ENCODE data around the gene NTM. TPM values are rescaled to one million over a fixed set of nuclear protein-coding genes. Genes with fewer than 3 reads are reported as not detected.

The NTM gene
- total RNA-seq, 1 donor = 52.2 TPM

DNA sequence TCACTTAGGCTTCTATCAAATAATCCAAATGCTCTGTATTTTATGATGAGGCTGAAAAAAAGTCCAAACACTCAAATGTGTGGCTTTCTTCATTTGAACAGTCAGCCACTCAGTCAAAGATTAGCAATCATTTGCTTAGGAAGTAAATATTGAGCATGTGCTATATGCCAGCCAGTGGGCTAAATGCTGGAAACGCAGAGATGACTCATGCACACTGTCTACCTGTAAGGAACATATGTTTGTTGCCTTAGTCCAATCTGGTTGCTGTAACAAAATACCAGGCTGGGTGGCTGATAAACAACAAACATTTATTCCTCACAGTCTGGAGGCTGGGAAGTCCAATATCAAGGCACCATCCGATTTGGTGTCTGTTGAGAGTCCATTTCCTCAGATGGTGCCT lies 617.3 kb downstream of the NTM start:
- TF ChIP-seq, protein P1, sequence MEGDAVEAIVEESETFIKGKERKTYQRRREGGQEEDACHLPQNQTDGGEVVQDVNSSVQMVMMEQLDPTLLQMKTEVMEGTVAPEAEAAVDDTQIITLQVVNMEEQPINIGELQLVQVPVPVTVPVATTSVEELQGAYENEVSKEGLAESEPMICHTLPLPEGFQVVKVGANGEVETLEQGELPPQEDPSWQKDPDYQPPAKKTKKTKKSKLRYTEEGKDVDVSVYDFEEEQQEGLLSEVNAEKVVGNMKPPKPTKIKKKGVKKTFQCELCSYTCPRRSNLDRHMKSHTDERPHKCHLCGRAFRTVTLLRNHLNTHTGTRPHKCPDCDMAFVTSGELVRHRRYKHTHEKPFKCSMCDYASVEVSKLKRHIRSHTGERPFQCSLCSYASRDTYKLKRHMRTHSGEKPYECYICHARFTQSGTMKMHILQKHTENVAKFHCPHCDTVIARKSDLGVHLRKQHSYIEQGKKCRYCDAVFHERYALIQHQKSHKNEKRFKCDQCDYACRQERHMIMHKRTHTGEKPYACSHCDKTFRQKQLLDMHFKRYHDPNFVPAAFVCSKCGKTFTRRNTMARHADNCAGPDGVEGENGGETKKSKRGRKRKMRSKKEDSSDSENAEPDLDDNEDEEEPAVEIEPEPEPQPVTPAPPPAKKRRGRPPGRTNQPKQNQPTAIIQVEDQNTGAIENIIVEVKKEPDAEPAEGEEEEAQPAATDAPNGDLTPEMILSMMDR (IDR thresholded peaks at IDR 0.05; ENCODE audit: insufficient read depth, low read length) = no peak
- no peak for DNase-seq (ENCODE audit: low read depth)
- H3K4me3 ChIP-seq (ENCODE audit: low read depth, low read length) = no peak overlapping the region

DNA sequence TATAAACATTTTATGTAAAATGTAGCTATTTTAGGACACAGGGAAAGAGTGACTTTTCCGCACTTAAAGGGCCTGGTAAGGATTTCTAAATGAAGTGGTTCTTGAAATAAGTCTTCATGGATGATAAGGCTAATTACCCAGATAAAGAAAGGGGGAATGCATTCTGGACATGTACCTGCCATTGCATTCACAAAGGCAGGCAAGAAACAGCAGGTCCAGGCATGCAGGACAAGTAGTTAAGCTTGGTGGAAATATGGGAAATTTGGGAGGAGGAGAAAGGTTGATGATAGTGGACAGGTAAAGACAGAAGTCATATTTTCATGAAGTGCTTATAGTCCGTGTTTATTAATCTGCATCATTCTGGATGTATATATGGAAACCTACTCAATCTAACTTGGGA lies 621.2 kb downstream of the NTM start:
- TF ChIP-seq, protein P1 (IDR thresholded peaks at IDR 0.05; ENCODE audit: insufficient read depth, low read length) = no peak
- no peak for DNase-seq (ENCODE audit: low read depth)
- no peak overlapping the region for H3K4me3 ChIP-seq (ENCODE audit: low read depth, low read length)

DNA sequence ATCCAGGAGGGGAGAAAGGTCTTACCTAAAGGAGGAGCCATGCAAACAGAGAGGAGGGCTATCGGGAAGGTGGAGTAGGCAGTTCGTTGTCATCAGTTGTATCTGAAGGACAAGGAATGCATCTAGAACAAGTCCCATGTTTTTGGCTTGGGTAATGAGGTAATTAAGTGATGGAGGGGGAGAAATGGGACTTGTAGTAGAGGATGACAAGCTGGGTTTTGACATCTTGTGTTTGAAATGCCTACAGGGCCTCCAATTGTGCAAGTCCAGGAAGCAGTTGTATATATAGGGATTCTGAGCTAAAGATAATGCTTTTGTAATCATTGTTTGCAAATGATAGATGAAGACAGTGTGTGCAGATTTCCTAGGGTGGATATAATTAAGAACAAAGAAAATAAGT lies 622.8 kb downstream of the NTM start:
- TF ChIP-seq, protein P1 (IDR thresholded peaks at IDR 0.05; ENCODE audit: insufficient read depth, low read length) = no peak
- peak; percentile 61 for DNase-seq (ENCODE audit: low read depth)
- no peak overlapping the region for H3K4me3 ChIP-seq (ENCODE audit: low read depth, low read length)

DNA sequence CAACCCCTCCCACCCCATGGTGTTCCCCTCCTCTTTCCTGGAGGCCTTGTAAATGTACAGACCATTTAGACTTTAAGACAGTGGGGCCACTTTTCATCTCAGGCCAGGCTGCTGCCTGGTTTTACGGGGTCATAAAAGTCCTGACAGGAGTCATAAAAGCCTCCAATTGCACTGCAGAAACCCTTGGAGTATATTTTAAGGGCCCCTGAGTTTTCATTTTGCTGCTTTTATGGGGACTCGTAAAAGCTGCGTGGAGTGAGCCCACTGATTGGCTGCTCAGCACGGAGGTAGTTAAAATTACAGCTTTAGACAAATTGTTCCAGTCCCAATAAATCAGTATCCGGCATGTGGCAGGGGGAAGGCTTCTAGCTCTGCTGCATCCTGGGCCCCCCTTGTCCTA lies 627.6 kb downstream of the NTM start:
- TF ChIP-seq, protein P1 (IDR thresholded peaks at IDR 0.05; ENCODE audit: insufficient read depth, low read length) = no peak
- H3K4me3 ChIP-seq (ENCODE audit: low read depth, low read length) = no peak overlapping the region
- DNase-seq (ENCODE audit: low read depth) = no peak

DNA sequence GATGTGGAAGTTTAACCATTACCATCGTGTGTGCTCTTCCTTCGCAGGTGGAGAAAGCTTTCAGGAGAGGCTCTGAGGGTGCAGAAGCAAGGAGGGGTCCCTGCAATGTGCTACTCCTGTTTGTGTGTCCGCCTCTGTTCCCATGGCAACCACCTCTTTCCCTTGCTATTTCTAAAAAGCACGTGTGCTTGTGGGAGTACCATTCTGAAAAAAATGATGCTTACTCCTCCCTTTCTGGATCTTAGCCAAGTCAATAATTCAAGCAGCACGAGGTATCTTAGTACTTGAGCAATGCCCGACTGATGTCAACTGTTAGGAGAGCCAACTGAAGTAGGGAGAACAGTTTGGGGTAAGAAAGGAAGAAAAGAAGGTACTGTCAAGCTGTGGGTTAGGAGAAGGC lies 628.7 kb downstream of the NTM start:
- peak; percentile 27 for DNase-seq (ENCODE audit: low read depth)
- H3K4me3 ChIP-seq (ENCODE audit: low read depth, low read length) = no peak overlapping the region
- TF ChIP-seq, protein P1 (IDR thresholded peaks at IDR 0.05; ENCODE audit: insufficient read depth, low read length) = no peak

DNA sequence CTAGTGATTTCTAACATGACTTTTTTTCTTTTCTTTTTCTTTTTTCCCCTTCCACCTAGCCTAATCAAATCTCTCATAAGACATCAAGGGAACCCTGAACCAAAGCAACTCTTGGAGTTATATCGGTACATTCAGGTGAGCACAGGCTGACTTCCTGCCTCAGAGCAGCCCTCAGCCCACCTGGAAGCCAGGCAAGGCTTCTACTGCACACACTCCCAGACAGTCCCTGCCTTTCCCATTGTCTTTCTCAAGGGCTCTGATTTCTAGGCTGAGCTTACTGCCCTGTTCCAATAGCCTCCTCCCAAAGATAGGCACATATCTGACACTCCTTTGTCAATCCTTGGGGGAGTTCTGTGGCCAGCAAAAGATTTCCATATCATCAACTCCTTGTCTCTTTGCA lies 629.5 kb downstream of the NTM start:
- TF ChIP-seq, protein P1 (IDR thresholded peaks at IDR 0.05; ENCODE audit: insufficient read depth, low read length) = no peak
- H3K4me3 ChIP-seq (ENCODE audit: low read depth, low read length) = no peak overlapping the region
- DNase-seq (ENCODE audit: low read depth) = no peak

DNA sequence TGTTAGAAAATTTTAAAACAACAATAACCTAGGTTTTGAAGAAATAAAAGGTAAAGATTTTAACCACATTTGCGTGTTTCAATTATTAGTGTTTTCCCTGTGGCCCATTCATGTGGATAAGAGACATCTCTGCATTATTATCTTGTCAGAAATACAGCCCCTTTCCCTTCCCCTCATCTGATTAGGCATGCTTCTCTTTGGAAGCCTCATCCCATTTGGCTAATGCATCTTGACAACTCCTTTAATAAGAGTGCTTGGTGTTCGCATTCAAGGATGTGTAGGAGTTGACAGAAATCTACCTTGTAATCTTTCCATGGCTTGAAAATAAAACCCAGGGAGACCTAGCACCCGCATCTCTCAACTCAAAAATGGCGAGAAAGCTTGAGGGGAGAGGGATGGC lies 635.5 kb downstream of the NTM start:
- TF ChIP-seq, protein P1 (IDR thresholded peaks at IDR 0.05; ENCODE audit: insufficient read depth, low read length) = no peak
- H3K4me3 ChIP-seq (ENCODE audit: low read depth, low read length) = no peak overlapping the region
- no peak for DNase-seq (ENCODE audit: low read depth)

Data from fibroblast of the aortic adventitia (primary cell).